Fibroblast of lung (primary cell): ENCODE results near the gene LYRM2.

Experiments
- EZH2 ChIP-seq: IDR thresholded peaks from 2 replicates; pipeline ENCODE4 v1.5.1; 2012; ENCODE audit warnings: low read length, control low read depth, mild to moderate bottlenecking; ENCODE audit errors: missing control alignments
- TF ChIP-seq, protein P1 (sequence below), 2 donors: IDR thresholded peaks in 1 of 2; conservative IDR thresholded peaks in 1 of 2; 1 replicate in 1 of 2; 2 replicates in 1 of 2; pipeline ENCODE4 v1.5.1; 2011 to 2012; ENCODE audit warnings: low read length in 2 of 2, control low read depth in 1 of 2, inconsistent platforms in 1 of 2, low read depth in 1 of 2, mild to moderate bottlenecking in 1 of 2

DNA sequence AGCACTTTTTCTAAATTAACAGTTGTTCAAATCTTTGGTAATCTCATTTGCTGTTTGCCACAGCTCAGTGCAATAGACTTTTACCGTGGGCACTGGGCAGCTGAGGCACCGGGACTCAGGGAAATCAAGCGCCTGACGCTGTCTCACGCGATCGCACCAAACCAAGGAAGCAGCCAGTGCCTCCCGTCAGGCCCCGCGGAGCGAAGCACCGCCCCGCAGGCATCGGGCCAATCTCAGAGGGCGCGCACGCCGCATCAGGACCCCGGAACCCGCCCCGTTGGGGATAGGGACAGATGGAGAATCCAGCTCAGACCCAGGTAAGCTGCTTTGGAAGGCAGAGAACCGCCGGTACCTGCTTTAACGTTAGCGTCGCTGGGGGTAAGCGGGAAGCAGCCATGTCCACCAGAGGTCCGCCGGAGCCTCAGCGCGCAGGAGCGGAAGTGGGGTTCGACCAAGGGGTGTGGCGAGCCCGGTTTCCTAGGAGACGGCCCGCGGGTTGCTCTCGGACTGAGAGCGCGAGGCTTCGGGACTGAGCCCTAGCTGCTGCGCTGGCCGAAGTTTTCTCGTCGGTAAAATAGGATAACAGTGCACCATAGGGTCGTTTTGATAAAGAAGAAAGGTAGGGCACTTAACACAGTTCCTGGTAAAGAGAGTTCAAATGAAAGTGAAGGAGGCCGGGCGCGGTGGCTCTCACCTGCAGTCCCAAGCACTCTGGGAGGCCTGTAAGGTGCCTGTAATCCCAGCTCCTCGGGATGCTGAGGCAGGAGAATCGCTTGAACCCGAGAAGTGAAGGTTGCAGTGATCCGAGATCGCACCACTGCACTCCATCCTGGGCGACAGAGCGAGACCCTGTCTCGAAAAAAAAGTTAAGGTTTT lies at the start of gene LYRM2:
- TF ChIP-seq, protein P1, sequence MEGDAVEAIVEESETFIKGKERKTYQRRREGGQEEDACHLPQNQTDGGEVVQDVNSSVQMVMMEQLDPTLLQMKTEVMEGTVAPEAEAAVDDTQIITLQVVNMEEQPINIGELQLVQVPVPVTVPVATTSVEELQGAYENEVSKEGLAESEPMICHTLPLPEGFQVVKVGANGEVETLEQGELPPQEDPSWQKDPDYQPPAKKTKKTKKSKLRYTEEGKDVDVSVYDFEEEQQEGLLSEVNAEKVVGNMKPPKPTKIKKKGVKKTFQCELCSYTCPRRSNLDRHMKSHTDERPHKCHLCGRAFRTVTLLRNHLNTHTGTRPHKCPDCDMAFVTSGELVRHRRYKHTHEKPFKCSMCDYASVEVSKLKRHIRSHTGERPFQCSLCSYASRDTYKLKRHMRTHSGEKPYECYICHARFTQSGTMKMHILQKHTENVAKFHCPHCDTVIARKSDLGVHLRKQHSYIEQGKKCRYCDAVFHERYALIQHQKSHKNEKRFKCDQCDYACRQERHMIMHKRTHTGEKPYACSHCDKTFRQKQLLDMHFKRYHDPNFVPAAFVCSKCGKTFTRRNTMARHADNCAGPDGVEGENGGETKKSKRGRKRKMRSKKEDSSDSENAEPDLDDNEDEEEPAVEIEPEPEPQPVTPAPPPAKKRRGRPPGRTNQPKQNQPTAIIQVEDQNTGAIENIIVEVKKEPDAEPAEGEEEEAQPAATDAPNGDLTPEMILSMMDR (conservative IDR thresholded peaks at IDR 0.05 in 1 of 2, IDR thresholded peaks at IDR 0.05 in 1 of 2; ENCODE audit: low read depth in 1 of 2, low read length in 2 of 2) = no peak
- TF ChIP-seq EZH2 = no peak
